Middle frontal gyrus (tissue), 1 donor: ENCODE results near the gene GRAMD4.

ENCODE experiments used
- DNase-seq: peaks from one replicate; pipeline ENCODE4 v3.0.0-alpha.2; 2015; ENCODE audit warnings: low spot score; ENCODE audit errors: extremely low spot score

GRAMD4 gene

GRCh38 chr22:46686221-46687047 lies 66.2 kb downstream of the GRAMD4 start:
- DNase-seq: no peak

GRCh38 chr22:46687048-46687444 lies 66.9 kb downstream of the GRAMD4 start:
- no peak for DNase-seq

- no peak for DNase-seq
These were observed 67.3 kb downstream of the GRAMD4 start for GRCh38 chr22:46687460-46687859.

GRCh38 chr22:46688949-46689348 lies 68.8 kb downstream of the GRAMD4 start:
- DNase-seq: no peak

- DNase-seq: no peak
These were observed 70.0 kb downstream of the GRAMD4 start for GRCh38 chr22:46690146-46690545.

GRCh38 chr22:46691571-46691970 lies 71.4 kb downstream of the GRAMD4 start:
- DNase-seq: no peak

GRCh38 chr22:46693634-46694415 lies 73.6 kb downstream of the GRAMD4 start:
- DNase-seq: no peak

- no peak for DNase-seq
These were observed 74.4 kb downstream of the GRAMD4 start for GRCh38 chr22:46694416-46695170.

- DNase-seq: no peak
These were observed 75.4 kb downstream of the GRAMD4 start for GRCh38 chr22:46695346-46696228.

GRCh38 chr22:46696229-46696518 lies 76.0 kb downstream of the GRAMD4 start:
- DNase-seq: no peak

GRCh38 chr22:46696614-46697013 lies 76.4 kb downstream of the GRAMD4 start:
- no peak for DNase-seq

GRCh38 chr22:46697811-46698515 lies 77.8 kb downstream of the GRAMD4 start:
- no peak for DNase-seq

- DNase-seq: no peak
These were observed 78.9 kb downstream of the GRAMD4 start for GRCh38 chr22:46699091-46699490.

GRCh38 chr22:46701262-46701661 lies 81.1 kb downstream of the GRAMD4 start:
- DNase-seq: no peak

- DNase-seq: no peak
These were observed 83.2 kb downstream of the GRAMD4 start for GRCh38 chr22:46703171-46703995.

- no peak for DNase-seq
These were observed 83.8 kb downstream of the GRAMD4 start for GRCh38 chr22:46703996-46704370.

GRCh38 chr22:46706060-46706459 lies 85.9 kb downstream of the GRAMD4 start:
- no peak for DNase-seq

- no peak for DNase-seq
These were observed 87.1 kb downstream of the GRAMD4 start for GRCh38 chr22:46707305-46707704.

- DNase-seq: no peak
These were observed 87.8 kb downstream of the GRAMD4 start for GRCh38 chr22:46707827-46708570.
